Ovary (tissue), 3 donors: Measurements from ENCODE around the gene CCDC40.

Source experiments
- POLR2A ChIP-seq: fragments of 450-650 bp; IDR thresholded peaks from one replicate; pipeline ENCODE4 v1.6.1; 2017; ENCODE audit warnings: antibody characterized with exemption, mild to moderate bottlenecking, moderate library complexity
- TF ChIP-seq, protein P1 (sequence below), 3 donors: fragments of 450-650 bp in 2 of 3; fragments of 200-600 bp in 1 of 3; IDR thresholded peaks; one replicate each; pipeline versions ENCODE4 v1.5.1 to v1.8.0; 2016 to 2022; ENCODE audit warnings: antibody characterized with exemption in 3 of 3, mild to moderate bottlenecking in 1 of 3
- donor health status: DM: no; HTN: no; CAD: no.

DNA sequence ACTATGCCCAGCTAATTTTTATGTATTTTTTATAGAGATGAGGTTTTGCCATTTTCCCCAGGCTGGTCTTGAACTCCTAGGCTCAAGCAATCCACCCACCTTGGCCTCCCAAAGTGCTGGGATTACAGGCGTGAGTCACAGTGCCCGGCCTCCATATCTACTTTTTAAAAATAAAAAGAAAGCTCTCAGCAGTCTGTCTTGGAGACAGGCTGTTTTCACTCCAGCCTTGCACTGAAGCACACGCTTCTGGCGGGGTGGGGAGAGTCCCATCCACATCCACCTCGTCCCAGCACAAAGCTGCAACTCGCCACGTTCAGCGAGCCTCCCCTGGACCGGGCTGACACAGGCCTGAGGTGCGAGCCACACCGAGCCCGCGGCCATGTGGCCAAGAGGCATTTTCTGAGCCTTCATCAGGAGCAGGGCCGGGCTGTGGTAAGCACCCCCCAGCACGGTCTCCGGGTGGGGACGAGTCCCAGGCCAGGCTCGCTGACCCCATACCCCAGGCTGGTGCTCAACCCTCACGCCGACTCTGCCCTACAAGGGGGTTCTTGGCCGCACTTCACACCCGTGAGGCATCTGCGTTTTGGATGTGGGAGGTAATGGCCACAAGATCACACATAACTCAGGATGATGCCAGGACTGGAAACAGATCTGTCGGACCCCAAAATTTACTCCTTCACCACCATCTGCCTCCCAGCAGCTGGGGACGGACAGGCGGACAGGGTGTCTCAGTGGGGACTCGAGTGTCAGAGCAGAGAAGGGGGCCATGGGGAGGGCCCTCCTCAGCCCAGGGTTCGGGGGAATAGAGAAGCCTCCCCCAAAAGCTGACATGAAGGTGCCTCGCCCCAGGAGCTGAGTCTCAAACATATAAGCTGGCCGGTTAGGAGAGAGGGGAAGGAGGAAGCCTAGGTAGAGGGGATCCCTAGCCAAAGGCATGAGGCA is 29.4 kb upstream of the CCDC40 start:
- TF ChIP-seq, protein P1, sequence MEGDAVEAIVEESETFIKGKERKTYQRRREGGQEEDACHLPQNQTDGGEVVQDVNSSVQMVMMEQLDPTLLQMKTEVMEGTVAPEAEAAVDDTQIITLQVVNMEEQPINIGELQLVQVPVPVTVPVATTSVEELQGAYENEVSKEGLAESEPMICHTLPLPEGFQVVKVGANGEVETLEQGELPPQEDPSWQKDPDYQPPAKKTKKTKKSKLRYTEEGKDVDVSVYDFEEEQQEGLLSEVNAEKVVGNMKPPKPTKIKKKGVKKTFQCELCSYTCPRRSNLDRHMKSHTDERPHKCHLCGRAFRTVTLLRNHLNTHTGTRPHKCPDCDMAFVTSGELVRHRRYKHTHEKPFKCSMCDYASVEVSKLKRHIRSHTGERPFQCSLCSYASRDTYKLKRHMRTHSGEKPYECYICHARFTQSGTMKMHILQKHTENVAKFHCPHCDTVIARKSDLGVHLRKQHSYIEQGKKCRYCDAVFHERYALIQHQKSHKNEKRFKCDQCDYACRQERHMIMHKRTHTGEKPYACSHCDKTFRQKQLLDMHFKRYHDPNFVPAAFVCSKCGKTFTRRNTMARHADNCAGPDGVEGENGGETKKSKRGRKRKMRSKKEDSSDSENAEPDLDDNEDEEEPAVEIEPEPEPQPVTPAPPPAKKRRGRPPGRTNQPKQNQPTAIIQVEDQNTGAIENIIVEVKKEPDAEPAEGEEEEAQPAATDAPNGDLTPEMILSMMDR (IDR thresholded peaks at IDR 0.05): no peak
- no peak for TF ChIP-seq POLR2A
